Pancreas (tissue), 10 donors: ENCODE measurements around the gene ST7. TPM values are rescaled to one million over a fixed set of nuclear protein-coding genes. Genes with fewer than 3 reads are reported as not detected.

ENCODE experiments used
- ATAC-seq, 4 donors: fragments of 200-7000 bp; cut with Tn5 transposase; one replicate each; pipeline versions ENCODE4 v1.8.0 to v1.9.1; 2020; ENCODE audit warnings: mild to moderate bottlenecking in 4 of 4, moderate library complexity in 4 of 4
- DNase-seq, 6 donors: peaks; one replicate each; pipeline ENCODE4 v3.0.0-alpha.2; 2020
- FAIRE-seq: peaks from 2 replicates; lab custom pipeline; 2012; peaks lifted over from hg19 to GRCh38; lab: Jason Lieb, UNC
- H3K27ac ChIP-seq, 4 donors: fragments of 200-600 bp; sonication (generic); 1 replicate in 3 of 4; 2 replicates in 1 of 4; pipeline versions ENCODE4 v1.5.0 to v1.8.0; 2020
- H3K27me3 ChIP-seq, 4 donors: fragments of 200-600 bp; one replicate each; pipeline ENCODE4 v1.8.0; 2021
- H3K36me3 ChIP-seq, 3 donors: fragments of 200-600 bp; sonication (generic) in 1 of 3; one replicate each; pipeline versions ENCODE4 v1.5.0 to v1.8.0; 2020 to 2021
- H3K4me1 ChIP-seq, 3 donors: fragments of 200-600 bp; one replicate each; pipeline ENCODE4 v1.8.0; 2021
- H3K4me3 ChIP-seq, 4 donors: fragments of 200-600 bp; sonication (generic) in 2 of 4; one replicate each; pipeline versions ENCODE4 v1.5.0 to v1.8.0; 2020 to 2021
- H3K9me3 ChIP-seq, 4 donors: fragments of 200-600 bp; one replicate each; pipeline ENCODE4 v1.8.0; 2021
- WGBS, 2 donors: extraction: QIAGEN DNeasy Blood & Tissue Kit; methylation state at CpG; one replicate each; pipeline ENCODE4 v1.1.7; 2013; 5-methylcytosine and 5-hydroxymethylcytosine counted together
- intact Hi-C, 3 donors: fragments of 100-400 bp; cut with DNase I; formaldehyde crosslinking; loops; one replicate each; pipeline versions ENCODE4 v1.11.1 to v1.14.2; 2022
- polyA plus RNA-seq, 2 donors: library from polyadenylated mRNA; stranded (reverse); fragments of 200-250 nt; gene quantifications; one replicate each; pipeline ENCODE4 v1.2.3, GENCODE V29; 2013
- total RNA-seq, 6 donors: library from RNA; stranded (reverse); fragmentation: NEBNext Ultra II Directional in 4 of 6; extraction: Animal tissue kit (Norgen Biotek cat#: 25700) in 4 of 6; gene quantifications; one replicate each; pipeline versions ENCODE4 v1.2.1 to v1.2.4, GENCODE V29; 2021 to 2023
- TF ChIP-seq, protein P1 (sequence below), 4 donors: fragments of 200-600 bp; sonication (generic) in 3 of 4; IDR thresholded peaks; one replicate each; pipeline versions ENCODE4 v1.5.0 to v1.8.0; 2021; ENCODE audit warnings: antibody characterized with exemption in 4 of 4
- donor health status: healthy with polysubstance abuse.
- donor health status: DM: no; HTN: no; CAD: no; lungs with moderate emphysema.
- donor health status: DM: no; HTN: no; CAD: no.
- donor health status: control.
- donor health status: control.
- donor health status: Bipolar disorder and iron deficiency.
- donor health status: DM: yes; HTN: yes; CAD: no.
- donor health status: DM: no; HTN: no; CAD: no.
- donor health status: DM: no; HTN: no; CAD: no.
- donor health status: DM: yes; HTN: yes; CAD: no.

Gene ST7
- total and polyA plus RNA-seq, 8 donors, result 8.2 to 20.2 (median 17.1) TPM

DNA sequence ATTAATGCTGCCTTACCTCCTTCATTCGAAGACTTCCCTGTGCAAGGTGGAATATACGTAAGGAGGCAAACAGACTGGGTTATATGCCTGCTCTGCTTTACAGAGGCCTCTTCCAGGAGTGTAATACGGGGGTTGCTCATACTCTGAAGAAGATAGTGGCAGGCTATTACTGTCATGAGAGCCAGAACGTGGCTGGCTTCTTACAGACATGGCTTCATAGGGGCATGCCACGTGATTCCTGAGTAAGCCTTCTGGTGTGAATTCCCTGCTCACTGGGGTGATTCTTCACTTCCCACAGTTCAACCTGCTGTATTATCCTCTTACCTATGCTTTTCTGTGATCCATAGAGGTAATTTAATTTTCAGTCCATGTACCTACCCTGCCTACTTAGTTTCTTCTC, 141.8 kb downstream of the ST7 start:
- no peak for ATAC-seq
- intact Hi-C loops, result no loop called here
- no peak for DNase-seq
- Histone ChIP-seq H3K4me3 (no peak overlapping the region), H3K9me3 (no peaks in the 10 kb centered on the region), H3K27ac (no peak overlapping the region), H3K4me1 (peaks cover 16 to 21% (median 19%) of the 10 kb centered on the region in 3 donors), H3K36me3 (no peaks in the 10 kb centered on the region), H3K27me3 (no peaks in the 10 kb centered on the region)
- 91 to 92% methylated on average over 5 of the region's 5 CpGs for WGBS, 2 donors
- TF ChIP-seq, protein P1, sequence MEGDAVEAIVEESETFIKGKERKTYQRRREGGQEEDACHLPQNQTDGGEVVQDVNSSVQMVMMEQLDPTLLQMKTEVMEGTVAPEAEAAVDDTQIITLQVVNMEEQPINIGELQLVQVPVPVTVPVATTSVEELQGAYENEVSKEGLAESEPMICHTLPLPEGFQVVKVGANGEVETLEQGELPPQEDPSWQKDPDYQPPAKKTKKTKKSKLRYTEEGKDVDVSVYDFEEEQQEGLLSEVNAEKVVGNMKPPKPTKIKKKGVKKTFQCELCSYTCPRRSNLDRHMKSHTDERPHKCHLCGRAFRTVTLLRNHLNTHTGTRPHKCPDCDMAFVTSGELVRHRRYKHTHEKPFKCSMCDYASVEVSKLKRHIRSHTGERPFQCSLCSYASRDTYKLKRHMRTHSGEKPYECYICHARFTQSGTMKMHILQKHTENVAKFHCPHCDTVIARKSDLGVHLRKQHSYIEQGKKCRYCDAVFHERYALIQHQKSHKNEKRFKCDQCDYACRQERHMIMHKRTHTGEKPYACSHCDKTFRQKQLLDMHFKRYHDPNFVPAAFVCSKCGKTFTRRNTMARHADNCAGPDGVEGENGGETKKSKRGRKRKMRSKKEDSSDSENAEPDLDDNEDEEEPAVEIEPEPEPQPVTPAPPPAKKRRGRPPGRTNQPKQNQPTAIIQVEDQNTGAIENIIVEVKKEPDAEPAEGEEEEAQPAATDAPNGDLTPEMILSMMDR (IDR thresholded peaks at IDR 0.05), result no peak
- FAIRE-seq, result no peak

DNA sequence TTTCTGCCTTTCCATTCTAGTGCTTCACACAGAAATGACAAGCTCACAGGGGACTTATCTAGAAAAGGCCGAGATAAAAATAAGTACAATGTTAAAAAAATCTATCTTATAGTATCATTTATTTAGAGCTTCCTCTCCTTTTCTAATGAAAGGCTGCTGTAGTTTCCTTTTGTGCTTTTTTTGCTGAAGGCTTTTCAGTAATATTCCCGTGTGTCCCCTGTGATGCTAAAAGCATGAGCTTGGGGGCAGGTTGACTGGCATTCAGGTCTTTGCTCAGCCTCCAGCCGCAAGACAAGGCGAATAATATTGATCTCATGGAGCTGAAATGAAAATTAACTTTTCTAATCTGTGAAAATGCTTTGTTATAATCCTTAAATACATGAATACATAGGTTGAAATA, 143.0 kb downstream of the ST7 start:
- Histone ChIP-seq H3K27me3 (no peaks in the 10 kb centered on the region), H3K4me1 (peaks cover 5 to 21% (median 8%) of the 10 kb centered on the region in 3 donors), H3K36me3 (no peaks in the 10 kb centered on the region), H3K27ac (no peak overlapping the region), H3K9me3 (no peaks in the 10 kb centered on the region), H3K4me3 (no peak overlapping the region)
- no peak for FAIRE-seq
- intact Hi-C loops, result no loop called here
- ATAC-seq, result no peak
- WGBS, 2 donors, result 28 to 32% methylated on average over 4 of the region's 4 CpGs
- TF ChIP-seq, protein P1 (IDR thresholded peaks at IDR 0.05), result no peak
- DNase-seq, result no peak

DNA sequence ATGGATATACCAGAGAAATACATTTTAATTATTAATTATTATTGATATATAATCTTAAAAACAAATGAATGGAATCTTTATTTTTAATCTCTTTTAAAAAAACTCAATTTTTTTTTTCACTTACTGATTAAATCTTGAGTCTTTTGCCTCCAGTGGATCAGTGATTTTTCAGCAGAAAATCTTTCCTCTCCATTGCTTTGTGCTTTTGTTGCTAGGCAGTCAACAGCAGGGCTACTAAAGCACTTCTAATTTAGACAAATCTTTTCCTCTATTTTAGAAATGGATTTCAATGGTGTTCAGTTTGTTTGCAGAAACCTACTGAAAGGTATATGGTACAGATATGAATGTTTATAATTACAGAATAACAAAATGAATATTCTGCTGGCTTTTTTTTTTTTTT, 143.6 kb downstream of the ST7 start:
- H3K4me3 ChIP-seq, result no peak overlapping the region
- H3K9me3 ChIP-seq, result no peaks in the 10 kb centered on the region
- no peak for DNase-seq
- intact Hi-C loops, result no loop called here
- TF ChIP-seq, protein P1 (IDR thresholded peaks at IDR 0.05), result no peak
- H3K36me3 ChIP-seq, result no peaks in the 10 kb centered on the region
- no peaks in the 10 kb centered on the region for H3K27me3 ChIP-seq
- no peak overlapping the region for H3K27ac ChIP-seq
- ATAC-seq, result no peak
- H3K4me1 ChIP-seq, result peaks cover 4 to 21% (median 4%) of the 10 kb centered on the region in 3 donors
- FAIRE-seq, result no peak

DNA sequence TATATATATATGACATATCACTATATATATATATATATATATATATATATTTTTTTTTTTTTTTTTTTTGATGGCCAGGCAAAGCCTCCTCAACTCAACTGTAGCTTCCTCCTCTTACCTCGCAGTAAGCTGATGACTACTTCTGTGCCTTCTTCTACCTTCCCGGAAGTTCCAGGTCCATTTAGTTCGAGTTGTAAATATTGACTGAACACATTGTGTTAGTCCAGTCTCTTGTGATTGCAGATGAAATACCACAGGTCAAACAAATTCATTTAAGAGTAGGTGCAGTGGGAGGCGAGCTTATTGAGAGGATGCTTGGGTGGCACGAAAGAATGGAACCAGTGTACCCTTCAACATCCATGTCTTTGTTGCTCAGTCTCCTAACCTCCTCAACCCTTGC, 144.6 kb downstream of the ST7 start:
- ATAC-seq (peak; percentile 47 to 69 (median 61)), DNase-seq (no peak), FAIRE-seq (no peak)
- Histone ChIP-seq H3K4me3 (no peak overlapping the region), H3K27me3 (no peaks in the 10 kb centered on the region), H3K36me3 (no peaks in the 10 kb centered on the region), H3K9me3 (no peaks in the 10 kb centered on the region), H3K27ac (no peak overlapping the region), H3K4me1 (peaks cover 0 to 12% (median 0%) of the 10 kb centered on the region in 3 donors)
- 50 to 52% methylated on average over 5 of the region's 5 CpGs for WGBS, 2 donors
- TF ChIP-seq, protein P1 (IDR thresholded peaks at IDR 0.05), result no peak
- intact Hi-C loops, result no loop called here

DNA sequence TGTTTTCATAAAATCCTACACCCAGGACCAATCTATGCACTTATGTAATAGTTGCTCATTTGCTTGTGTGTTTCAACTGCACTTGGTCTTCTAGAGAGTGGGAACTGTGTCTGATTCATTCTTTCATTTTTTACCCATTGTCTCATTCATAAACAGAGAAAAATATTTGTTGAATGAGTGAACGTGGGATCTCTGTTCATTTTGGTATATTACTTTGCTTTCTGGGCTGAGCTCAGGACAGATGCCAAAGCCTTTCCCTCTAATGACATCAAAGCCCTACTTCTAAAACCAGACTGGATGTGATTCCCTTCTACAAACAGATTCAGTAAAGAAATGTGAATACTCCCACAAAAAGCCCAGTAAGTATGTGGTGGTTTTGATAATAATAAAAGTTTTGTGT, 145.2 kb downstream of the ST7 start:
- intact Hi-C loops, result no loop called here
- FAIRE-seq (no peak), ATAC-seq (peak in 1 of 4 donors; percentile 47), DNase-seq (no peak)
- Histone ChIP-seq H3K4me1 (peaks cover 0 to 6% (median 0%) of the 10 kb centered on the region in 3 donors), H3K9me3 (no peaks in the 10 kb centered on the region), H3K4me3 (no peak overlapping the region), H3K27ac (no peak overlapping the region), H3K36me3 (no peaks in the 10 kb centered on the region), H3K27me3 (no peaks in the 10 kb centered on the region)
- WGBS, 2 donors, result 68 to 83% methylated on average over 1 of the region's 1 CpG
- TF ChIP-seq, protein P1 (IDR thresholded peaks at IDR 0.05), result no peak
